Bronchial epithelial cell (primary cell): ENCODE measurements around the gene UBE2F. TPM values are rescaled to one million over a fixed set of nuclear protein-coding genes. Genes with fewer than 3 reads are reported as not detected.
A peak's percentile ranks its signal among the peaks of the same experiment; 100 is the strongest.
"Not testable (repeated sequence)": the region's sequence is repeated elsewhere in the genome, so short reads cannot be mapped to it uniquely, and the experiment has no call there.

Experiments
- DNase-seq: peaks from one replicate; pipeline ENCODE4 v3.0.0-alpha.2; 2010; ENCODE audit warnings: low read depth
- FAIRE-seq: peaks from 2 replicates; lab custom pipeline; 2011; peaks lifted over from hg19 to GRCh38; lab: Jason Lieb, UNC
- H3K27me3 ChIP-seq: 2 replicates; pipeline ENCODE4 v1.5.1; 2011; ENCODE audit warnings: low read length; ENCODE audit not compliant: control insufficient read depth, insufficient read depth
- H3K36me3 ChIP-seq: 2 replicates; pipeline ENCODE4 v1.5.1; 2011; ENCODE audit warnings: low read length; ENCODE audit not compliant: control insufficient read depth, insufficient read depth
- H3K4me3 ChIP-seq: 2 replicates; pipeline ENCODE4 v1.5.1; 2011; ENCODE audit warnings: mild to moderate bottlenecking, low read depth, low read length, control low read depth
- CTCF ChIP-seq: IDR thresholded peaks from 2 replicates; pipeline ENCODE4 v1.5.1; 2011; ENCODE audit warnings: mild to moderate bottlenecking, moderate library complexity, low read length, control low read depth, inconsistent platforms; ENCODE audit not compliant: insufficient read depth, severe bottlenecking
- total RNA-seq: library from RNA; depleted of rRNA; stranded (reverse); fragments of >200 nt; gene quantifications from 2 replicates; pipeline ENCODE4 v1.2.1, GENCODE V29; 2014

UBE2F gene
- total RNA-seq, 1 donor from 2014 or later, result 64.0 TPM

DNA sequence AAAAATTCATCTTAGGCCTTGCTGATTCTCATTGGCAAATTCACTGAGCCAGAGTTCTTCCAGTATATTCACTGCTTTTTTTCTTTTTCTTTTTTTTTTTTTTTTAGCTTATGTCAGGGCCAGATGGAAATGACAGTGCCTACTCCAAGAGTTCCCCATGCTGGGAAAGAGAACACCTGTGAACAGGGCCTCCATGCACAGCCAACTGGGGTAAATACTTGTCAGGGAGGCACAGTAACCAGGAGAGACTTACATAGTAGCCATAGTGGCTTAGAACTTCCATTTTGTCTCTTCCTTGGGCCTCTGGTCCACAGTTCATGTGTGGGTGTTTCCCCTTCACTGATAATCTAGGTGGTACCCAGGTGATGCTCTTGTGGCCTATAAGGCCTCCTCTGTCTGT lies 78.8 kb downstream of the UBE2F start:
- no peak overlapping the region for H3K4me3 ChIP-seq
- TF ChIP-seq CTCF, result no peak
- no peak for DNase-seq
- H3K36me3 ChIP-seq, result peaks cover 11% of the 10 kb centered on the region
- no peak for FAIRE-seq
- no peaks in the 10 kb centered on the region for H3K27me3 ChIP-seq

DNA sequence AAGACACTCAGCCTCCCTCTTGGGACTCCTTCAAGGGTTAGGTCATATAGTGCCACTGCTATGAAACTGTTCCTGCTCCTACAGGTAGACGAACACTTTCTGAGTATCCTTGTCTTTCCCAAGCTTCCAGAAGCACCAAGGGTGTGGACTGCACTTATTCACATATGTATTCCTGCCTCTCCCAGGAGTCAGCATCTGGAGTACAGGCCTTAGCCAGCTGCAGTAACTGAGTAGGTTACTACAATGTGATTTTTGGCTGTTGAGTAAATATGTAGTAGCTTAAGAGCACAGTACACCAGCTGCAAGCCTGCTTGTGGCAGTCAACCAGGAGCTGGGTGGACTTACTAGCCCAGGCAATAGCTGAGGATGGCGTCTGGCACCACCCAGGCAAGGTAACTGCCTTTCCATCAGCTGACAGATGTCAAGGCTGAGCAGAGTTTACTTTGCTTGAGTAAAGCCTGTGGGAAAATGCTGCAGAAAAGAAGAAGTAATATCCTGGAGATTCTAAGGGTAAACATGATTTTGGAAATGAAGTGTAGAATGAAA lies 80.0 kb downstream of the UBE2F start:
- no peaks in the 10 kb centered on the region for H3K27me3 ChIP-seq
- FAIRE-seq (peak; percentile 23), DNase-seq (no peak)
- no peak overlapping the region for H3K4me3 ChIP-seq
- peaks cover 7% of the 10 kb centered on the region for H3K36me3 ChIP-seq
- no peak for TF ChIP-seq CTCF

GRCh38 chr2:238053191-238053776 lies 86.5 kb downstream of the UBE2F start:
- TF ChIP-seq CTCF, result no peak
- Histone ChIP-seq H3K27me3 (no peaks in the 10 kb centered on the region), H3K36me3 (no peaks in the 10 kb centered on the region), H3K4me3 (no peak overlapping the region)
- DNase-seq, result no peak
- no peak for FAIRE-seq

GRCh38 chr2:238055841-238056240 lies 89.0 kb downstream of the UBE2F start:
- H3K4me3 ChIP-seq, result no peak overlapping the region
- FAIRE-seq, result no peak
- H3K36me3 ChIP-seq, result no peaks in the 10 kb centered on the region
- DNase-seq, result no peak
- no peak for TF ChIP-seq CTCF
- no peaks in the 10 kb centered on the region for H3K27me3 ChIP-seq

DNA sequence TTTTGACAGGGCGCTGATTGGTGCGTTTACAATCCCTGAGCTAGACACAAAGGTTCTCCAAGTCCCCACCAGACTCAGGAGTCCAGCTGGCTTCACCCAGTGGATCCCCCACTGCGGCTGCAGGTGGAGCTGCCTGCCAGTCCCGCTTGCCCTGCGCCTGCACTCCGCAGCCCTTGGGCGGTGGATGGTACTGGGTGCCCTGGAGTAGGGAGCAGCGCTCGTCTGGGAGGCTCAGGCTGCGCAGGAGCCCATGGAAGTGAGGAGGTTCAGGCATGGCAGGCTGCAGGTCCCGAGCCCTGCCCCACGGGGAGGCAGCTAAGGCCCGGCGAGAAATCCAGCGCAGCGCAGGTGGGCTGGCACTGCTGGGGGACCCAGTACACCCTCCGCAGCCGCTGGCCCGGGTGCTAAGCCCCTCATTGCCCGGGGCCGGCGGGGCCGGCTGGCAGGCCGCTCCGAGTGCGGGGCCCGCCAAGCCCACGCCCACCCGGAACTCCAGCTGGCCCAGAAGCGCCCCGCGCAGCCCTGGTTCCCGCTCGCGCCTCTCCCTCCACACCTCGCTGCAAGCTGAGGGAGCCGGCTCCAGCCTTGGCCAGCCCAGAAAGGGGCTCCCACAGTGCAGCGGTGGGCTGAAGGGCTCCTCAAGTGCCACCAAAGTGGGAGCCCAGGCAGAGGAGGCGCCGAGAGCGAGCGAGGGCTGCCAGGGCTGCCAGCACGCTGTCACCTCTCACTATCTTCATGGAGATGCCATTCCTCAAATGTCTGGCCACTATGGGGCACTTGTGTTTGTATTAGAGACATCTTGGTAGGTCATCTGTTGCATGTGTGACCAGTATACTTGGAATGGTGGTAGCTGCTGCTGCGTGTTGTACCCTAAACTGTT lies 91.1 kb downstream of the UBE2F start:
- not testable (repeated sequence) for H3K27me3 ChIP-seq, H3K4me3 ChIP-seq, FAIRE-seq, DNase-seq, H3K36me3 ChIP-seq

DNA sequence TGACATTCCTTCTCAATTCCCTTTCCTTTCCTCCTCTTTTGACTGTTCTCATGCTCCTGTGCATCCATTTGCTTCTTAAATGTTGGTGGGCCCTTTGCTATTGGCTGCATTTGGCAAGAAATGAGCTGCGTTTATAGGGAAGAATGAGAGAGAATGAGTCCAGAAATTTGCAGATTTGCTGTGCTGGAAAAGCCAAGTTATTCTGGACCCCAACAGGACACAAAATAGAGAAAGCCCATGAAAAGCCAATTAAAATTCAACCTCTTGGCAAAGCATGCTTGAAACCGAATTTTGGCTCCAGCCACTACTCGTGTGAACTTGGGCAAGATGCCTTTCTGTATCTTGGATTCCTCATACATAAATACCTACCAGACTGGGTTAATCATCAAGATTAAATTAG lies 92.7 kb downstream of the UBE2F start:
- H3K36me3 ChIP-seq, result no peaks in the 10 kb centered on the region

More for the DNA sequence above, 92.7 kb downstream of the UBE2F start:
- no peak for DNase-seq
- Histone ChIP-seq H3K4me3 (no peak overlapping the region), H3K27me3 (no peaks in the 10 kb centered on the region)
- TF ChIP-seq CTCF, result no peak
- no peak for FAIRE-seq
